IPS-18c (cell line): ENCODE measurements around the gene GEN1.

ENCODE experiments used
- H3K4me3 ChIP-seq: 2 replicates; pipeline ENCODE4 v1.7.0; 2013; ENCODE audit warnings: low read depth, mild to moderate bottlenecking, low read length, moderate library complexity; ENCODE audit not compliant: insufficient read depth
- H3K9me3 ChIP-seq: one replicate; pipeline ENCODE4 v1.6.1; 2013; ENCODE audit warnings: mild to moderate bottlenecking, low read length, moderate library complexity; ENCODE audit not compliant: control insufficient read depth, insufficient read depth

GEN1 gene

DNA sequence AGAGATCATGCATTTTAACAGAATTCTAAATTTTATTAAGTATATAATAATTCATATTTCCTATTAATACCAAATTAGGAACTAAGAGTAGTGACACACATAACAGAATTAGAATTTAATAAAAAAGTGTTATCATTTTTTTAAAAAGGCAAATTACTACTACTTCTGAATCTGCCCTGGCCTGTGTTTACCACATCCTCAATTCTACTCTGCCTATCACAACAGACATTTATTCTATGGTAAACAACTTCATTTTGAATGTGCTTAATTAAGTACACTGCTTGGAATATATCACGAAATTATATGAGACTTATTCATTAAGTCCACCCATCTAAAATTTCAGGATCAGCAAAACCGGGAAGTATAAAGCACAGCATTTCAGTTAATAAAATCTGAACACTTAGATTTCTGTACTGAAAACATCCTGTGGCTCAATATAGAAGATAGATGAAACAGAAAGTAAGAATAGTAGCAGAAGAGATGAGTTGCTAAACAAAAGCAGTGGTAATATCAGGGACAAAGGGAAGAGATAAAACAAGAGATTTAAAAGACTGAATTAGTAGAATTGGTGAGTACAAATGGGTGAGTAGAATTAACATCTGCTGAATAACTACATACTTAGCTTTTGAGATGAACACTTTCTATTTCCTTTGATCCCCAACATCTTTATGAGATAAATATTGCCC is 4.0 kb upstream of the GEN1 start:
- no peak overlapping the region for H3K4me3 ChIP-seq
- H3K9me3 ChIP-seq: no peaks in the 10 kb centered on the region

DNA sequence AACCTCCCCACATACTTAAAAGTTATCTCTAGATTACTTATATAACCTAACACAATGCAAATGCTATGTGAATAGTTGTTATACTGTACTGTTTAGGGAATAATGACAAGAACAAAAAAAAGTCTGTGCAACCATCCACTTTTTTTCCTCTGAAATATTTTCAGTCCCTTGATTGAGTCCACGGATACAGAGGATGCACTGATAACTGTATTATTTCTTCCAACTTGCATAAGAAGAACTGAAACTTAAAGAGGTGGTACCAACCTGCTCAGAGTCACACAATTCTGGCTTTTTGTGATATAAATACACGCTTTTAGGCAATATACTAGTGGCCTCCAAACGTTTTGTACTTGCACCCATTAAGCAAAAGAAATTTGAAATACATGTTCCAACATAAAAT is 1.7 kb upstream of the GEN1 start:
- H3K9me3 ChIP-seq: no peaks in the 10 kb centered on the region
- H3K4me3 ChIP-seq: no peak overlapping the region

DNA sequence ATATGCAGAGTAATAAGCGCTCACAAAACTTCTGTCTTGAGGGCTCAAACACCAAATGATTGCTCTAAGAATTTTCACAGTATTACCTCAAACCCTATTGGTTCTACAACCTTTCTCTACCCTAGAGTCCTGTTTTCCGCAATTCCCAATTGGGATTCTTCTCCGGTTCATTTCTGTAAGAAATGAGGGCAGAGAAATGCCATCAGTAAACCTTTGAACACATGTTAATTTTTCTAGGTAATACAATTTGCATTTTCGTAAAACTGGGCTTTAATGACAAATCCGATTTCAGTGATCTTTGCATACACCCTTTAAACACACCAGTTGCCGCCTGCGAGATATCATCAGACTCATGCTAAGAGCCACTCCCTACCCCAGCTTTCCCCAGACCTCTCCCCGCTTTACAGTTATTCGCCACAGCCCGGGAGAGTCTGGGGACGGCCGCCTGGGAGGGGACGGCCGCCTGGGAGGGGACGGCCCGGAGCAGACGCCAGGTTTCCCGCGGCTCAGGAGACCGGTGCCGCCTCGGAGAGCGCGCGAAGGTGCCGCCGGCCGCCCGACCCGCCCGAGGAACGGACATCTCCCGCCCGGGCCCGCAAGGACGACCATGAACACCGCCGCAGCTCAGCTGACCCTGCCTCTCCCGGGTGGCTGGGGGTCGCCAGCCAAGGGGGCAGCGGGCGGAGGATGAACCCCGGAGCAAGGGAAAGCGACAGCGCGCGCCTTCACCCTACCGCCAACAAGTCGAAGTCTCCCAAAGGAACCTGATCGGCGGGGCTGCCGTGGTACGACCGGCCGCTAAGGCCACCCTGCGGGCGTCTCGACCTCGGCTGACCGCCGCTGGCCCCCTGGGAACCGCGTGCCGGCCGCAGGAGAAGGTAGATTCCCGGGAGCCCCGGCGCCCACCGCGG is 791 bp upstream of the GEN1 start:
- H3K9me3 ChIP-seq: no peaks in the 10 kb centered on the region
- H3K4me3 ChIP-seq: peak overlapping the region; percentile 92

DNA sequence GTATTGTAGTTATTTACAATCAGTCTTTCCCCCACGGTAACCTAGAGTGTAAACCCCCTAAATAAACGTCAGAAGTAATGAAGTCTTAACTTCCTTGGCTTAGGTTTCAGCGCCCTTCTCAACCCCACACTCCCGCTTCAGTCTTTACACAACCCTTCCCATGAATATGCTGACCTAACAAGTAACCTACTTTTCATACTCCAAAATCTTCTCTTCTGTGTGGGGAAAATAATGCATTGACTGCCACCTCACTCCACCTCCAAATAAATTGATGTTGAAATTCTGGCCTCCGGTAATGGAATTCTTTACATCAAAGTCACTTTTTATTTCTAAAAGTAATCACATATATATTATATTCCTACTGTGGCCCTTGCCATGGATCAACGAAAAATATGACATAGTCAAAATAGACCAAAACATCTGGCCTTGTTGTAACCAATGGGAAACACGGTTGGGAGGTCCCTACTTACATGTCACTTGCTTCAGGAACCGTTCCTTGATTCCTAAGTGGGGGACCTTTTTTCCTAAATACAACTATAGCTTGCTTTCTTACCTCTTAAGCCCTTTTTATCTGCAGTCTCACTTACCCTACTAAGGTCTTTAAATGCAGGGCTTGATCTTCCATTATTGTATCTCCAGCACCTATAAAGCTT is 961 bp downstream of the GEN1 start:
- Histone ChIP-seq H3K9me3 (no peaks in the 10 kb centered on the region), H3K4me3 (peak overlapping the region; percentile 92)

DNA sequence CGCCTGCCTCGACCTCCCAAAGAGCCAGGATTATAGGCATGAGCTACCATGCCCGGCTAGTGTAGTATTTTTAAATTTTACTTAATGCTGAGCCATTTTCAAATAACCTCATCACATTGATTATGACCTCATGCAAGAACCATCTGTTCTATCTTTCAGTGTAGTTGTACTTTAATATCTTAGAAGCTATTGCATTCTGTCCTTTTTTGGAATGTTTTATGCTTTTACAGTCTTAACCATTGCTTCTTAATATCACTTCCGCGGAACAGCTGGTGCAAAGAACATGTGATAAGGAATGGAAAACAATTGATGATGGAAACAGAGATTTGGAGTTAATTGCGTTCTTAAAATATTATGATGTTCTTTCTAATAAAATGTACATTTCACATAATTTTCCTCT is 2.7 kb downstream of the GEN1 start:
- Histone ChIP-seq H3K9me3 (no peaks in the 10 kb centered on the region), H3K4me3 (no peak overlapping the region)

DNA sequence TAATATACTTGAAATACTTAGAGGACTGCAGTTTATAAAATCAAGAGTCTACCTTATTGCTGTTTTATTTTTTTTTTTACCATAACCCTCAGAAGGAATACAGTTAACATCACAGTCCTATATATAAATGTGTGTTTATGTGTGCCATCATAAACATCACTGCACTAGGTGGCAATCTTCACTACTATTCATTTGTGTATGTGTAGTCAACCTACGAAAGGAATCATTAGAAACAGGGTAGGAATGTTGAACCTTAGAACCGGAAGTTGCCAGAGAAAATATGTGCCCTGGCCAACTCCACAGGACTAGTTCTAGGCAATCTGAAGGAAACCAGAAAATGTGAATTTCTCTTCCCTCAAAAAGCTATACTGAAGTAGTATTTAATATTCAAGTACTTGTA is 3.4 kb downstream of the GEN1 start:
- Histone ChIP-seq H3K4me3 (no peak overlapping the region), H3K9me3 (no peaks in the 10 kb centered on the region)

DNA sequence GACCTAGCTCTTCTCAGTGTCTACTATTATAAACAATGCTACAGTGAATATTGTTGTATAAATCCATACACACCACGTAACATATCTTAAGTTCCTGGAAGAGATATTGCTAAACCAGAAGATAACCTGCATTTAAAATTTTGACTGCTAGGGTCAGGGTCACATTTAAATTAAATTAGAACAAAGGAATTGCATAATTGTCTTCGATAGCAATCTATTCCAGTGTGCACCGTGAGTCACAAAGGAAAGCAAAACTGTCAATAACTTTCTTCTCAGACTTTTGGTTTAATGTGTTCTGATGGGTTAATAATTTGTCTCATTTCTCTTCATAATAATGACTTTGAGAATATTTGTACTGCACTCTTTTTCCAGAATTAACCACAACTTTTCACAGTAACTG is 4.2 kb downstream of the GEN1 start:
- H3K4me3 ChIP-seq: no peak overlapping the region
- no peaks in the 10 kb centered on the region for H3K9me3 ChIP-seq

DNA sequence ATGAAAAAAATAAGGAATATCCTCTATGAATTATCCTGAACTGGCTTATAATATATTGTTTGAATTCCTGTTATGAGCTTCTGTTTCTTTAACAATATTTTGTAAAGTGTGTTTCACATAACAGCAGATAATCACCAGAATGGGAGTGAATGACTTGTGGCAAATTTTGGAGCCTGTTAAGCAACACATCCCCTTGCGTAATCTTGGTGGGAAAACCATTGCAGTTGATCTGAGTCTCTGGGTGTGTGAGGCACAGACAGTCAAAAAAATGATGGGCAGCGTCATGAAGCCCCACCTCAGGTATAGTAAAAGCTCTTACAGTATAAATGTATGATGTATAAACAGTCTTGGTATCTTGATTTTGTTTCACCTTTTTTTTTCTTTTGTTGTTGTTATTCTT is 5.9 kb downstream of the GEN1 start:
- no peaks in the 10 kb centered on the region for H3K9me3 ChIP-seq
- H3K4me3 ChIP-seq: no peak overlapping the region

DNA sequence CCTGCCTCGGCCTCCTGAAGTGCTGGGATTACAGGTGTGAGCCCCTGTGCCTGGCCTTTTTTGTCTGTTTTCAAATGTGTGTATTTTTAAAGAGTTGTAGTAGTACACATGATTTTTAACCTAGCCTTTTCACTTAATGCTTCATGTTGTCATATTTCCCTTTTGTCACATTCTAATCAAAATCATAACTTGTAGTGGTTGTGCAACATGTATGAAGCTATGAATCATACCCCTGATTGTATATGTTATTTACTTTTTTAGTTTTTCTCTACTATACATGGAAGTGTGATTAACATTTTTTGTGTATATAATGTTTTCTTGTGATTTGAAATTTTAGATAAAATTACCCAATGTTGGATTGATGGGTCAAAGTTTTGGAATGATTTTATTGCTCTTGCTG is 8.5 kb downstream of the GEN1 start:
- Histone ChIP-seq H3K9me3 (no peaks in the 10 kb centered on the region), H3K4me3 (no peak overlapping the region)

DNA sequence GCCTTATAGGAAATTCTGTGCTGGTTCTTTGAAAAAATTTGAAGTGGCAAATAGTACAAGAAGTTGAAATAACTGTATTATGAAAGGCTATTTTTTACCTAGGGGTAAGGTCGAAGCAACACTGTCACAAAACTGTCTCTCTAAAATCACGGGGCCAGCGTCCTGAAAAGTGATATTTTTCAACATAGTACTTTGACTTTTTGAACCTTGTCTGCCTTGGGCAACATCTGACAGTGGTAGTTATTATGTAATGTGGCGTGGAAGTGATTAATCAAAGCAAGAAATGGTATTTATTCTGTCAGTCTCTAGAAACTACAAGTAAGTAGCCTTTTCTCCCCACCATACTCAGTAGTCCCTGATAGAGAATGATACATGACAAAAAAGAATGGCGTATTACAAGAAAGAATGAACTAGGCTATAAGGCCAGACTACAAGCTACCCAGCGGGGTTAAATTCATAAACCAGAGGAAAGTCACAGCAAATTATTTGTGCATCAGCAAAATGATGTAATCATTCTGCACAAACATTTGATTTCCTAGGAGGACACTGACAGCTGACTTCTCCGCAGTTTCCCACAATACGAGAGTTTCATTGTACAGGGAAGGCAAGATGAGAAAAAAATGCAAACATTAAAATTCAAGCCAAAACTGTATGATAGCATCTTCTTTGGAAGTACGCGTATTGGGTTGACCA is 9.8 kb downstream of the GEN1 start:
- Histone ChIP-seq H3K9me3 (no peaks in the 10 kb centered on the region), H3K4me3 (no peak overlapping the region)

DNA sequence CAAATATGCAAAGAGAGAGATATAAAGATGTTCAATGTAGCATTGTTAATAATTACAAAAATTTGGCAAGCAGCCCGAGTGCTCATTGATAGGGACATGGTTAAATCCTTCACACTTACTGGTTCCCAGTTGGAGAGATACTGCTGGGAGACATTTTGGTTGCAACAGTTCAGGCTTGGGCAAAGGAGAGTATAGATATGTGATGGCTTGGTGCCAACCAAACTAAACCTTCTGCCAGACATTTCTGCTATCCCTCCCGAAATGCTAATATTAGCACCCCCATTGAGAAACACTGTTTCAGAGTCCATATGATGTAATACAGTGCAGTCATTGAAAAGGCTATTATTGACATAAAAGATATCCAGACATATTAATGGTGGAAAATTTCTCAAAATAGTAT is 11.5 kb downstream of the GEN1 start:
- Histone ChIP-seq H3K4me3 (no peak overlapping the region), H3K9me3 (no peaks in the 10 kb centered on the region)

DNA sequence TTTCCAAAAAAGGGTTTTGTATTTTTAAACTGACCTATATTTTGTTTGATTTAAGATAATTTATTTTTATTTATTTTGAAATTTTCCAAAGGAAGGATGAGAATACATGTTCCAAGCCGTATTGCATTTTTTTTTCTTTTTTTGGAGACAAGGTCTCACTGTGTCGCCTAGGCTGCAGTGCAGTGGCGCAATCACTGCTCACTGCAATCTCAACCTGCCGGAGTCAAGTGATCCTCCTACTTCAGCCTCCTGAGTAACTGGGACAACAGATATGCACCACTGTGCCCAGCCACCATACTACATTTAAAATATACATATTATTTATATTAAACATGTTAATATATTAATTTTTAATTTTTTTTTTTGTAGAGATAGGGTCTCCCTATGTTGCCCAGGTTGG is 15.0 kb downstream of the GEN1 start:
- Histone ChIP-seq H3K9me3 (no peaks in the 10 kb centered on the region), H3K4me3 (no peak overlapping the region)

DNA sequence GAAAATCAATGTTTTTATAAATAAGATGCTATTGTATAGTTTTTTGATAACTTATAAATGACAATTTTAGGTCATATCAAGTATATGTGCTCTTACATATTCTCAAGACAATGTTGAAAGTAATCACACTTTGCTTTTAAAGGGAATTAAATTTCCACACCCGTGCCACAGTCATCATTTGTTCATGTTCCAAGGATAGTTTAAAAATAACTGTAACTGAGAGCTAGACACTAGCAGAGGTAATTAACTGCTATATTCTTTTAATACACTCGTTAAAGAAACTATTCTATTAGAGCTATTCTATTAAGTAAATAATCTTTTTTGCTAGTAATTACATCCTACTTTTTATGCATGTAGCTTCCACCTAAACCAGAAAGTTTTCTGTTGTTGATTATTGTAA is 18.0 kb downstream of the GEN1 start:
- no peaks in the 10 kb centered on the region for H3K9me3 ChIP-seq
- no peak overlapping the region for H3K4me3 ChIP-seq

DNA sequence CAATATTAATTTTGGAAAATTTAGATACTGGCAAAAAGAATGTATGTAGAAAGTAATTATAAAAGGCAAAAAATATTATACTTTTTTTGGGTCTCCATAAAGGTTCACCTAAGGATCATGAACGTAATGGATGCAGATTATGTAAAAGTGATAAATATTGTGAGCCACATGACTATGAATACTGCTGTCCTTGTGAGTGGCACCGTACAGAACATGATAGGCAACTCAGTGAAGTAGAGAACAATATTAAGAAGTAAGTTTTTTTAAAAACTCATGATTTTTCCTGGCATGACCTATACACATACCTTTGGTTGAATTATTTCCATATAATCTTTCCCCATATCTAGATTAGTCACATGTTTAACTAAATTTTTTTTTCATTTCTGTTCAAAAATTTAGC is 18.6 kb downstream of the GEN1 start:
- Histone ChIP-seq H3K9me3 (no peaks in the 10 kb centered on the region), H3K4me3 (no peak overlapping the region)

DNA sequence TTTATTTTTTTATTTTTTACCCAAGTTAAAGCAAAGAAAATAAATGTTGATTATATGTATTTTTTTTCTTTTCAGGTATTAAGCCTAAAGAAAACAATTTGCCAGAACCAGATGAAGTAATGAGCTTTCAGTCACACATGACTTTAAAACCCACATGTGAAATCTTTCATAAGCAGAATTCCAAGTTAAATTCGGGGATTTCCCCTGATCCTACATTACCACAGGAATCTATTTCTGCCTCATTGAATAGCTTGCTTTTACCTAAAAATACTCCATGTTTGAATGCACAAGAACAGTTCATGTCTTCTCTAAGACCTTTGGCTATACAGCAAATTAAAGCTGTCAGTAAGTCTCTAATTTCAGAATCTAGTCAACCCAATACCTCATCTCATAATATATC is 26.6 kb downstream of the GEN1 start:
- no peak overlapping the region for H3K4me3 ChIP-seq
- H3K9me3 ChIP-seq: no peaks in the 10 kb centered on the region

DNA sequence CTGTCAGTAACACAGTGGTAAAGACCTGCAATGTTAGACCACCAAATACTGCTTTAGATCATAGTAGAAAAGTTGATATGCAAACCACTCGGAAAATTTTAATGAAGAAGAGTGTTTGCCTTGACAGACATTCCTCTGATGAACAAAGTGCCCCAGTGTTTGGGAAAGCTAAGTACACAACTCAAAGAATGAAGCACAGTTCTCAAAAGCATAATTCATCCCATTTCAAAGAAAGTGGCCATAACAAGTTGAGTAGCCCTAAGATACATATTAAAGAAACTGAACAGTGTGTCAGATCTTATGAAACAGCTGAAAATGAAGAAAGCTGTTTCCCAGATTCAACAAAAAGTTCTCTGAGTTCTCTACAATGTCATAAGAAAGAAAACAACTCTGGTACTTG is 27.5 kb downstream of the GEN1 start:
- Histone ChIP-seq H3K9me3 (no peaks in the 10 kb centered on the region), H3K4me3 (no peak overlapping the region)

DNA sequence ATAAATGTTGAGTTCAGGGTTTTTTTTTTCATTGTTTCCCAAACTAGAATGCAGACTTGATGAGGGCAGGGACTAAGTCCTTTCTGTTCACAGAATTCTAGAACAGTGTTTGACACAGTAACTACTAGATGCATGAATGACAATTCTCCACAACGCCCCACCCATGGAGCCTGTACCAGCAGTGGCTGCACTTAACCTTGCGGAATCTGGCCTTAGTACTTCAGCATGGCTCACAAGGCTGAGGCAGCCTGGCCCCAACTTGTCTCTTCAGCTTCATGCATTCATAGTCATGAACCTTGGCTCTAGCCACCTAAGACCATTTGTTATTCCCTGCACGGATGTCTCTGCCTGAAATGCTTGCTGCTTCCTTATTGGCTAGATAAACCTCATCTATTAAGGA is 32.8 kb downstream of the GEN1 start:
- Histone ChIP-seq H3K4me3 (no peak overlapping the region), H3K9me3 (no peaks in the 10 kb centered on the region)

DNA sequence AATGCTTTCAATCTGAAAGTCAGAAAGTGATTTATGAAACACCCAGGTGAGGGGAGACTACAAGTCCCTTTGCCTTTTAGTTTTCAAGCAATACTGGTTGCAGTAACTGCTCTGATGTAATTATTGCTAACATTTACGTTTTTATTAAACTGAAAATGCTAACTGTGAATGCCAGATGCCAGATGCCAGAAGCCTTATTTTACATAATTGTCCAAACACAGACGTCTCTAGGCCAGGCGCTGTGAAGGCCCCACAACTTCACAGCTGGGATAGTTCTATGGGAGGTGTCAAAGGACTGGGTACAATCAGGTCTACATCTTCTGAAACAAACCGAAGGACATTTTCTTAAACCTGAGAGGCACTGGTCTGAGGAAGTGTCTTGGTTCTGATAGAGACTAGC is 34.8 kb downstream of the GEN1 start:
- Histone ChIP-seq H3K9me3 (no peaks in the 10 kb centered on the region), H3K4me3 (no peak overlapping the region)
